B cell (primary cell): Measurements from ENCODE around the gene SALL2. TPM values are rescaled to one million over a fixed set of nuclear protein-coding genes. Genes with fewer than 3 reads are reported as not detected.

Experiments
- ATAC-seq: fragments of 200-7000 bp; cut with Tn5 transposase; one replicate; pipeline ENCODE4 v1.10.0; 2021; ENCODE audit warnings: low read depth, mild to moderate bottlenecking, moderate number of reproducible peaks, moderate library complexity
- CTCF ChIA-PET: fragments of 350-600 bp; sonication (Branson Sonifier 250); formaldehyde crosslinking; loops from one replicate; lab custom pipeline; 2021; ENCODE audit warnings: antibody characterized with exemption, inconsistent platforms; lab: Charles Lee
- POLR2A ChIA-PET: fragments of 350-600 bp; sonication (Branson Sonifier 250); formaldehyde crosslinking; loops from one replicate; lab custom pipeline; 2021; ENCODE audit warnings: antibody characterized with exemption; lab: Charles Lee
- DNase-seq: peaks from one replicate; pipeline ENCODE4 v3.0.0; 2013
- H2AFZ ChIP-seq: 2 replicates; pipeline ENCODE4 v1.6.1; 2012; ENCODE audit warnings: mild to moderate bottlenecking, low read depth, low read length; ENCODE audit not compliant: insufficient read depth, poor library complexity, severe bottlenecking
- H3K27ac ChIP-seq, 2 donors: 1 replicate in 1 of 2; 2 replicates in 1 of 2; pipeline ENCODE4 v1.5.1; 2012 to 2013; ENCODE audit warnings: low read length in 2 of 2, mild to moderate bottlenecking in 2 of 2, moderate library complexity in 1 of 2
- H3K27me3 ChIP-seq, 4 experiments: fragments of 200-600 bp in 1 of 4; sonication (generic) in 1 of 4; replicated peaks in 1 of 4; 1 replicate in 2 of 4; 2 replicates in 2 of 4; pipeline versions ENCODE4 v1.6.1 to v1.7.0; 2013 to 2016; ENCODE audit warnings: low read length in 3 of 4, mild to moderate bottlenecking in 2 of 4, mixed read lengths in 1 of 4, moderate library complexity in 1 of 4; ENCODE audit not compliant: insufficient read depth in 4 of 4, control insufficient read depth in 3 of 4; ENCODE audit errors: control extremely low read depth in 1 of 4
- H3K36me3 ChIP-seq, 2 experiments: replicated peaks in 1 of 2; 1 replicate in 1 of 2; 2 replicates in 1 of 2; pipeline versions ENCODE4 v1.6.1 to v1.7.1; 2013; ENCODE audit warnings: low read length in 1 of 2; ENCODE audit not compliant: insufficient read depth in 2 of 2, control insufficient read depth in 1 of 2; ENCODE audit errors: control extremely low read depth in 1 of 2, extremely low read depth in 1 of 2
- H3K4me1 ChIP-seq, 2 donors: fragments of 200-600 bp in 1 of 2; sonication (generic) in 1 of 2; 1 replicate in 1 of 2; 2 replicates in 1 of 2; pipeline versions ENCODE4 v1.5.1 to v1.6.1; 2013 to 2017; ENCODE audit warnings: low read length in 2 of 2; ENCODE audit not compliant: control insufficient read depth in 2 of 2, insufficient read depth in 2 of 2
- H3K4me2 ChIP-seq: replicated peaks from 2 replicates; pipeline ENCODE3; 2012; ENCODE audit warnings: mild to moderate bottlenecking, low read depth, low read length; ENCODE audit not compliant: poor library complexity, severe bottlenecking
- H3K4me3 ChIP-seq, 5 experiments: fragments of 200-600 bp in 1 of 5; sonication (generic) in 1 of 5; 1 replicate in 3 of 5; 2 replicates in 2 of 5; pipeline versions ENCODE4 v1.5.1 to v1.7.0; 2011 to 2016; ENCODE audit warnings: low read length in 4 of 5, mild to moderate bottlenecking in 4 of 5, low read depth in 2 of 5, control low read depth in 1 of 5, moderate library complexity in 1 of 5; ENCODE audit not compliant: insufficient read depth in 1 of 5; ENCODE audit errors: control extremely low read depth in 1 of 5, extremely low read depth in 1 of 5
- H3K79me2 ChIP-seq: fragments of 200-600 bp; sonication (generic); one replicate; pipeline ENCODE4 v1.6.0; 2016; ENCODE audit warnings: low read length; ENCODE audit not compliant: control insufficient read depth, insufficient read depth
- H3K9ac ChIP-seq: fragments of 200-600 bp; sonication (generic); 2 replicates; pipeline ENCODE4 v1.6.1; 2017; ENCODE audit warnings: mild to moderate bottlenecking, low read length, moderate library complexity
- H3K9me3 ChIP-seq, 3 donors: one replicate each; pipeline versions ENCODE4 v1.6.1 to v1.7.1; 2013; ENCODE audit warnings: low read length in 2 of 3; ENCODE audit not compliant: control insufficient read depth in 2 of 3, insufficient read depth in 1 of 3; ENCODE audit errors: control extremely low read depth in 1 of 3
- H4K20me1 ChIP-seq: 2 replicates; pipeline ENCODE4 v1.6.0; 2012; ENCODE audit warnings: mild to moderate bottlenecking, low read length; ENCODE audit not compliant: insufficient read depth, control insufficient read depth, poor library complexity, severe bottlenecking
- H3K27ac Mint-ChIP-seq: one replicate; pipeline ENCODE4 v1.8.0; 2021; ENCODE audit warnings: mixed read lengths
- H3K27me3 Mint-ChIP-seq: one replicate; pipeline ENCODE4 v1.8.0; 2021; ENCODE audit warnings: mixed read lengths
- H3K4me1 Mint-ChIP-seq: one replicate; pipeline ENCODE4 v1.8.0; 2021; ENCODE audit warnings: mixed read lengths
- H3K4me3 Mint-ChIP-seq: one replicate; pipeline ENCODE4 v1.8.0; 2021; ENCODE audit warnings: mixed read lengths
- H3K9me3 Mint-ChIP-seq: one replicate; pipeline ENCODE4 v1.8.0; 2022; ENCODE audit warnings: mixed read lengths; ENCODE audit not compliant: insufficient read depth
- EZH2 ChIP-seq: IDR thresholded peaks from 2 replicates; pipeline ENCODE4 v1.6.1; 2012; ENCODE audit warnings: borderline replicate concordance, low read depth, mild to moderate bottlenecking, moderate library complexity, low read length; ENCODE audit not compliant: insufficient read depth, poor library complexity, severe bottlenecking
- WGBS: methylation state at CpG from one replicate; pipeline ENCODE4 v1.1.5; 2013; ENCODE audit warnings: missing lambda C conversion rate; ENCODE audit not compliant: insufficient coverage; 5-methylcytosine and 5-hydroxymethylcytosine counted together
- intact Hi-C: fragments of 100-400 bp; cut with micrococcal nuclease; formaldehyde crosslinking; loops from one replicate; pipeline ENCODE4 v1.10.0; 2022
- polyA plus RNA-seq: library from polyadenylated mRNA; depleted of rRNA; stranded (reverse); fragments of >200 nt; gene quantifications from 2 replicates; pipeline ENCODE4 v1.2.3, GENCODE V29; 2012
- total RNA-seq, 2 donors: library from RNA; stranded (reverse); fragments of 120-200 nt in 1 of 2; gene quantifications; 1 replicate in 1 of 2; 2 replicates in 1 of 2; pipeline versions ENCODE4 v1.2.3 to v1.2.4, GENCODE V29; 2013 to 2022
- TF ChIP-seq, protein P1 (sequence below): fragments of 200-600 bp; IDR thresholded peaks from one replicate; pipeline ENCODE4 v1.8.0; 2022; ENCODE audit warnings: antibody characterized with exemption, mild to moderate bottlenecking

The SALL2 gene
- total and polyA plus RNA-seq, 2 donors (not counting 1 experiment from before 2014, with no cell fraction given) = 0.39 to 2.5 TPM

DNA sequence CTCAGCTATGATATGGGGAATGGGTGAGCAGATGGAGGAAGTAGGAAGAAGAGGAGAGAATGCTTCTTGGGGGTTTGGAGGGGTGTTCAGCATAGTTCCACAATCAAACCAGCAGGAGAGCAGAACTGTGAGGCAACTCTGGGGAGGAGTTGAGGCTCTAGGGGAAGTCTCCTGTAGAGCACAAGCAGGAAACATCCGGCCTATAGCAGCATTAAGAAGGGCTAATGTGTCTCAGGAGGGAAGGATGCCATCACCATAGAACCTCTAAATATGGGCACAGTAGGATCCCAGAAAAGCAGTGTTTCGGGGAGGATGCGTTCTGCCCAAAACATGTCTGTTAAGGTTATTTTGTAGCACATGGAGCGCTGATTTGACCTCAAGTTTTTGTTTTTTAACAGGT, 8.4 kb upstream of the SALL2 start:
- no peaks in the 10 kb centered on the region for H3K9me3 Mint-ChIP-seq
- no peak overlapping the region for H3K27ac Mint-ChIP-seq
- H3K27me3 Mint-ChIP-seq = peaks cover 66% of the 10 kb centered on the region
- Histone ChIP-seq H3K27ac (no peak overlapping the region), H2AFZ (no peak overlapping the region), H3K36me3 (no peaks in the 10 kb centered on the region), H3K27me3 (peaks cover 0 to 40% (median 34%) of the 10 kb centered on the region in 4 experiments), H4K20me1 (no peaks in the 10 kb centered on the region), H3K9me3 (no peaks in the 10 kb centered on the region), H3K9ac (no peak overlapping the region), H3K79me2 (no peaks in the 10 kb centered on the region), H3K4me3 (no peak overlapping the region), H3K4me2 (no peak overlapping the region), H3K4me1 (peaks cover 8 to 10% of the 10 kb centered on the region in 2 donors)
- POLR2A ChIA-PET = no interaction called here
- DNase-seq (no peak), ATAC-seq (no peak)
- TF ChIP-seq, protein P1, sequence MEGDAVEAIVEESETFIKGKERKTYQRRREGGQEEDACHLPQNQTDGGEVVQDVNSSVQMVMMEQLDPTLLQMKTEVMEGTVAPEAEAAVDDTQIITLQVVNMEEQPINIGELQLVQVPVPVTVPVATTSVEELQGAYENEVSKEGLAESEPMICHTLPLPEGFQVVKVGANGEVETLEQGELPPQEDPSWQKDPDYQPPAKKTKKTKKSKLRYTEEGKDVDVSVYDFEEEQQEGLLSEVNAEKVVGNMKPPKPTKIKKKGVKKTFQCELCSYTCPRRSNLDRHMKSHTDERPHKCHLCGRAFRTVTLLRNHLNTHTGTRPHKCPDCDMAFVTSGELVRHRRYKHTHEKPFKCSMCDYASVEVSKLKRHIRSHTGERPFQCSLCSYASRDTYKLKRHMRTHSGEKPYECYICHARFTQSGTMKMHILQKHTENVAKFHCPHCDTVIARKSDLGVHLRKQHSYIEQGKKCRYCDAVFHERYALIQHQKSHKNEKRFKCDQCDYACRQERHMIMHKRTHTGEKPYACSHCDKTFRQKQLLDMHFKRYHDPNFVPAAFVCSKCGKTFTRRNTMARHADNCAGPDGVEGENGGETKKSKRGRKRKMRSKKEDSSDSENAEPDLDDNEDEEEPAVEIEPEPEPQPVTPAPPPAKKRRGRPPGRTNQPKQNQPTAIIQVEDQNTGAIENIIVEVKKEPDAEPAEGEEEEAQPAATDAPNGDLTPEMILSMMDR = no peak
- no peak for TF ChIP-seq EZH2
- no peak overlapping the region for H3K4me3 Mint-ChIP-seq
- CTCF ChIA-PET = no interaction called here
- intact Hi-C loops = no loop called here
- 20% methylated on average over 1 of the region's 4 CpGs for whole genome bisulfite sequencing
- peaks cover 12% of the 10 kb centered on the region for H3K4me1 Mint-ChIP-seq

- no peak overlapping the region for H3K4me2 ChIP-seq
- DNase-seq (no peak), ATAC-seq (no peak)
- Mint-ChIP-seq H3K4me1 (peaks cover 12% of the 10 kb centered on the region), H3K27me3 (peaks cover 57% of the 10 kb centered on the region), H3K4me3 (no peak overlapping the region), H3K9me3 (no peaks in the 10 kb centered on the region), H3K27ac (no peak overlapping the region)
- no peaks in the 10 kb centered on the region for H3K79me2 ChIP-seq
- H3K27ac ChIP-seq = no peak overlapping the region
- intact Hi-C loops = no loop called here
- H3K36me3 ChIP-seq = no peaks in the 10 kb centered on the region
- H3K9ac ChIP-seq = no peak overlapping the region
- no peak overlapping the region for H3K4me3 ChIP-seq
- H3K4me1 ChIP-seq = peaks cover 8 to 10% of the 10 kb centered on the region in 2 donors
- no peak overlapping the region for H2AFZ ChIP-seq
- ChIA-PET POLR2A (no interaction called here), CTCF (interaction anchor here (0.6 kb wide), 1 partner anchor 1004 kb away, joined by 4 read pairs; no protein-coding TSS in a partner anchor)
- TF ChIP-seq EZH2 = no peak
- TF ChIP-seq, protein P1 = no peak
- H3K9me3 ChIP-seq = no peaks in the 10 kb centered on the region
- H3K27me3 ChIP-seq = peaks cover 0 to 30% (median 26%) of the 10 kb centered on the region in 4 experiments
- H4K20me1 ChIP-seq = no peaks in the 10 kb centered on the region
Observed at GRCh38 chr14:21533294-21533693, 7.1 kb upstream of the SALL2 start.
